A549 treated with RU486 at 1 μM for 4 hours (cell line): ENCODE measurements around the gene HP1BP3. TPM values are rescaled to one million over a fixed set of nuclear protein-coding genes. Genes with fewer than 3 reads are reported as not detected.

Source experiments
- total RNA-seq: library from RNA; stranded (reverse); fragments of 200-300 nt; extraction: Qiagen RNA extraction; gene quantifications from 5 replicates; pipeline ENCODE4 v1.2.3, GENCODE V29; 2022; ENCODE audit warnings: low read depth

Gene HP1BP3, protein sequence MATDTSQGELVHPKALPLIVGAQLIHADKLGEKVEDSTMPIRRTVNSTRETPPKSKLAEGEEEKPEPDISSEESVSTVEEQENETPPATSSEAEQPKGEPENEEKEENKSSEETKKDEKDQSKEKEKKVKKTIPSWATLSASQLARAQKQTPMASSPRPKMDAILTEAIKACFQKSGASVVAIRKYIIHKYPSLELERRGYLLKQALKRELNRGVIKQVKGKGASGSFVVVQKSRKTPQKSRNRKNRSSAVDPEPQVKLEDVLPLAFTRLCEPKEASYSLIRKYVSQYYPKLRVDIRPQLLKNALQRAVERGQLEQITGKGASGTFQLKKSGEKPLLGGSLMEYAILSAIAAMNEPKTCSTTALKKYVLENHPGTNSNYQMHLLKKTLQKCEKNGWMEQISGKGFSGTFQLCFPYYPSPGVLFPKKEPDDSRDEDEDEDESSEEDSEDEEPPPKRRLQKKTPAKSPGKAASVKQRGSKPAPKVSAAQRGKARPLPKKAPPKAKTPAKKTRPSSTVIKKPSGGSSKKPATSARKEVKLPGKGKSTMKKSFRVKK
- total RNA-seq = 109 to 161 TPM (median 111 TPM) in 5 replicates

GRCh38 chr1:20787029-20787839 is at the start of gene HP1BP3:
HP1BP3 (minus strand) TSS chr1:20787307; CDS start chr1:20780440, 6,867 bp downstream.

GRCh38 chr1:20732588-20733359 is 54.3 kb downstream of the HP1BP3 start, which contains the start of gene SH2D5:
SH2D5 (minus strand) TSS chr1:20732703; CDS start chr1:20728044, 4,659 bp downstream.

GRCh38 chr1:20717452-20718342 is 69.4 kb downstream of the HP1BP3 start, which contains the start of gene KIF17:
KIF17 (minus strand) TSS chr1:20718007; CDS start chr1:20717706, 301 bp downstream.

Other genes with a start within 250 kb of the HP1BP3 start
- 3.7 to 6.6 TPM (median 5.0 TPM) in 5 replicates for gene FAM43B, start 234.7 kb downstream of the HP1BP3 start, total RNA-seq
- 28.9 to 42.4 TPM (median 35.2 TPM) in 5 replicates for gene CDA, start 198.2 kb downstream of the HP1BP3 start, total RNA-seq
- 27.8 to 41.3 TPM (median 37.0 TPM) in 5 replicates for gene PINK1, start 153.8 kb downstream of the HP1BP3 start, total RNA-seq
- 174 to 214 TPM (median 206 TPM) in 5 replicates for gene DDOST, start 125.9 kb downstream of the HP1BP3 start, total RNA-seq
- gene KIF17, start 69.3 kb downstream of the HP1BP3 start, total RNA-seq = 0.80 to 1.6 TPM (median 1.2 TPM) in 5 replicates
- gene SH2D5, start 54.6 kb downstream of the HP1BP3 start, total RNA-seq = 12.4 to 19.2 TPM (median 16.3 TPM) in 5 replicates